Stimulated activated CD4-positive, alpha-beta T cell treated with anti-CD3 and anti-CD28 coated beads, Interleukin-2, amount 100 ng/mL, for 4 hours (primary cell): ENCODE results near the gene NDUFAF7.
"Not testable (repeated sequence)": the region's sequence is repeated elsewhere in the genome, so short reads cannot be mapped to it uniquely, and the experiment has no call there.

Source experiments
- DNase-seq: peaks from one replicate; pipeline ENCODE4 v3.0.0-alpha.2; 2020; ENCODE audit warnings: low read depth

NDUFAF7 gene

DNA sequence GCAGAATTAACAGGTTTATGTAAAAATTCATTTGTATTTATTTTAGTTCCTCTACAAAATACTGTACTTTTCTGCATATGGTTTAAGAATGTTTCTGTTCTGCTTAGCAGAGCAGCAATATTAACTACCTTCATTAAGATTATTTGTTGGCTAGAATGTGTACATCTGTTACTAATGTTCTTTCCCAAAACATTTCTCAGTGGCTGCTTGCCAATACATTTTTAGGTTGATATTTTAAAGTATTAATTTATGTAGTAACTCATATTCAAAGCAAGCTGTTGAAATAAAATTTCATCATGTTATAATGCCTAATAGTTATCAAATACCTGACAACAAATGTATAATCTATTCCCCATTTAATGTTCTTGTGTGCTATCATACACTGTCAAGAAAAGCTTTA lies 52.9 kb downstream of the NDUFAF7 start:
- no peak for DNase-seq

- DNase-seq, result no peak
Observed at GRCh38 chr2:37287966-37288365, 56.5 kb downstream of the NDUFAF7 start.

- DNase-seq, result no peak
Observed at GRCh38 chr2:37291680-37292079, 60.2 kb downstream of the NDUFAF7 start.

DNA sequence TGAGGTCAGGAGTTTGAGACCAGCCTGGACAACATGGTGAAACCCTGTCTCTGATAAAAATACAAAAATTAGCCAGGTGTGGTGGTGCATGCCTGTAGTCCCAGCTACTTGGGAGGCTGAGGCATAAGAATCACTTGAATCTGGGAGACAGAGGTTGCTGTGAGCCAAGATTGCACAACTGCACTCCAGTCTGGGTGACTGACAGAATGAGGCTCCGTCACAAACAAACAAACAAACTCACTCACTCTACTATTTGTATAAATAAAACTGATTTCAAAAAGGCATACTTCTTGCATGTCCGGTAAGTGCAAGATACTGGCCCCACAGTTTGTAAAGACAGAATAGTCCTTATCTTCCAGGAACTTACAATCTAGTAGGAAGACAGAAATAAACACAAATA lies 63.4 kb downstream of the NDUFAF7 start:
- DNase-seq, result not testable (repeated sequence)

- no peak for DNase-seq
Observed at GRCh38 chr2:37295469-37296073, 64.1 kb downstream of the NDUFAF7 start.

- DNase-seq, result no peak
Observed at GRCh38 chr2:37297632-37298031, 66.2 kb downstream of the NDUFAF7 start.
